HEK293 (cell line): ENCODE results near the gene C11orf91.

ENCODE experiments used
- HOXD13 ChIP-seq: sonication (generic); formaldehyde crosslinking; IDR thresholded peaks from 2 replicates; pipeline ENCODE4 v1.8.0; 2022; ENCODE audit warnings: missing genetic modification reagents, borderline replicate concordance
- REST ChIP-seq: fragments of 450-650 bp; formaldehyde crosslinking; IDR thresholded peaks from 2 replicates; pipeline ENCODE4 v1.5.1; 2016; ENCODE audit warnings: missing biosample characterization, missing genetic modification characterization
- YY1 ChIP-seq: fragments of 450-650 bp; formaldehyde crosslinking; IDR thresholded peaks from 2 replicates; pipeline ENCODE4 v1.5.1; 2018; ENCODE audit warnings: missing biosample characterization, missing genetic modification characterization
- ZBTB1 ChIP-seq: fragments of 450-650 bp; formaldehyde crosslinking; IDR thresholded peaks from 2 replicates; pipeline ENCODE4 v1.5.1; 2016; ENCODE audit warnings: missing biosample characterization, missing genetic modification characterization
- ZBTB26 ChIP-seq: fragments of 450-650 bp; formaldehyde crosslinking; optimal IDR thresholded peaks from 2 replicates; pipeline ENCODE3; 2016; ENCODE audit warnings: missing biosample characterization, mild to moderate bottlenecking, missing genetic modification characterization
- ZNF138 ChIP-seq: fragments of 450-650 bp; formaldehyde crosslinking; IDR thresholded peaks from 2 replicates; pipeline ENCODE4 v1.5.1; 2016; ENCODE audit warnings: missing biosample characterization, missing genetic modification characterization, borderline replicate concordance
- ZNF426 ChIP-seq: fragments of 450-650 bp; formaldehyde crosslinking; IDR thresholded peaks from 2 replicates; pipeline ENCODE4 v1.5.1; 2017; ENCODE audit warnings: missing biosample characterization, missing genetic modification characterization, mild to moderate bottlenecking, inconsistent platforms, moderate library complexity
- ZNF561 ChIP-seq: fragments of 450-650 bp; IDR thresholded peaks from 2 replicates; pipeline ENCODE4 v1.5.1; 2018; ENCODE audit warnings: missing biosample characterization, missing genetic modification characterization, borderline replicate concordance
- ZNF610 ChIP-seq: fragments of 450-650 bp; formaldehyde crosslinking; IDR thresholded peaks from 2 replicates; pipeline ENCODE4 v1.5.1; 2016; ENCODE audit warnings: missing biosample characterization, missing genetic modification characterization, borderline replicate concordance
- TF ChIP-seq, protein P1 (sequence below): sonication (generic); formaldehyde crosslinking; IDR thresholded peaks from 2 replicates; pipeline ENCODE4 v1.8.1; 2022; ENCODE audit warnings: mild to moderate bottlenecking, moderate library complexity, missing genetic modification reagents
- TF ChIP-seq, protein P2 (sequence below): fragments of 450-650 bp; formaldehyde crosslinking; IDR thresholded peaks from 2 replicates; pipeline ENCODE4 v1.5.1; 2016; ENCODE audit warnings: missing biosample characterization, missing genetic modification characterization

GRCh38 chr11:33684003-33684706, 16.5 kb downstream of the C11orf91 start:
- TF ChIP-seq, protein P1, sequence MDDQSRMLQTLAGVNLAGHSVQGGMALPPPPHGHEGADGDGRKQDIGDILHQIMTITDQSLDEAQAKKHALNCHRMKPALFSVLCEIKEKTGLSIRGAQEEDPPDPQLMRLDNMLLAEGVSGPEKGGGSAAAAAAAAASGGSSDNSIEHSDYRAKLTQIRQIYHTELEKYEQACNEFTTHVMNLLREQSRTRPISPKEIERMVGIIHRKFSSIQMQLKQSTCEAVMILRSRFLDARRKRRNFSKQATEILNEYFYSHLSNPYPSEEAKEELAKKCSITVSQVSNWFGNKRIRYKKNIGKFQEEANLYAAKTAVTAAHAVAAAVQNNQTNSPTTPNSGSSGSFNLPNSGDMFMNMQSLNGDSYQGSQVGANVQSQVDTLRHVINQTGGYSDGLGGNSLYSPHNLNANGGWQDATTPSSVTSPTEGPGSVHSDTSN (CRISPR knock-in tag) = no peak
- TF ChIP-seq REST (tag by site-specific recombination) = no peak
- no peak for TF ChIP-seq YY1 (tag by site-specific recombination)
- no peak for TF ChIP-seq ZBTB1 (tag by site-specific recombination)
- TF ChIP-seq, protein P2, sequence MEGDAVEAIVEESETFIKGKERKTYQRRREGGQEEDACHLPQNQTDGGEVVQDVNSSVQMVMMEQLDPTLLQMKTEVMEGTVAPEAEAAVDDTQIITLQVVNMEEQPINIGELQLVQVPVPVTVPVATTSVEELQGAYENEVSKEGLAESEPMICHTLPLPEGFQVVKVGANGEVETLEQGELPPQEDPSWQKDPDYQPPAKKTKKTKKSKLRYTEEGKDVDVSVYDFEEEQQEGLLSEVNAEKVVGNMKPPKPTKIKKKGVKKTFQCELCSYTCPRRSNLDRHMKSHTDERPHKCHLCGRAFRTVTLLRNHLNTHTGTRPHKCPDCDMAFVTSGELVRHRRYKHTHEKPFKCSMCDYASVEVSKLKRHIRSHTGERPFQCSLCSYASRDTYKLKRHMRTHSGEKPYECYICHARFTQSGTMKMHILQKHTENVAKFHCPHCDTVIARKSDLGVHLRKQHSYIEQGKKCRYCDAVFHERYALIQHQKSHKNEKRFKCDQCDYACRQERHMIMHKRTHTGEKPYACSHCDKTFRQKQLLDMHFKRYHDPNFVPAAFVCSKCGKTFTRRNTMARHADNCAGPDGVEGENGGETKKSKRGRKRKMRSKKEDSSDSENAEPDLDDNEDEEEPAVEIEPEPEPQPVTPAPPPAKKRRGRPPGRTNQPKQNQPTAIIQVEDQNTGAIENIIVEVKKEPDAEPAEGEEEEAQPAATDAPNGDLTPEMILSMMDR = no peak
- TF ChIP-seq ZNF426 = no peak
- no peak for TF ChIP-seq ZNF138 (tag by site-specific recombination)
- no peak for TF ChIP-seq ZNF561 (tag by site-specific recombination)
- no peak for TF ChIP-seq ZNF610
- TF ChIP-seq HOXD13 (CRISPR knock-in tag) = no peak
- TF ChIP-seq ZBTB26 = no peak
